BJ (cell line): ENCODE results near the gene NUP35. TPM values are rescaled to one million over a fixed set of nuclear protein-coding genes. Genes with fewer than 3 reads are reported as not detected.

Experiments used
- CTCF ChIA-PET: fragments of 350-600 bp; formaldehyde crosslinking; extraction: SDS; loops from one replicate; lab custom pipeline; 2021; ENCODE audit warnings: antibody characterized with exemption, inconsistent platforms; lab: Yijun Ruan, JAX
- POLR2A ChIA-PET: fragments of 300-600 bp; sonication (Branson Sonifier 250); formaldehyde crosslinking; extraction: SDS; loops from one replicate; lab custom pipeline; 2021; ENCODE audit warnings: antibody characterized with exemption; lab: Charles Lee
- DNase-seq: peaks from one replicate; pipeline ENCODE4 v3.0.0-alpha.2; 2011; ENCODE audit warnings: low read depth
- H3K27me3 ChIP-seq: 2 replicates; pipeline ENCODE4 v1.6.0; 2011; ENCODE audit warnings: low read length; ENCODE audit not compliant: control insufficient read depth, insufficient read depth
- H3K36me3 ChIP-seq: 2 replicates; pipeline ENCODE4 v1.5.1; 2011; ENCODE audit warnings: low read length; ENCODE audit not compliant: control insufficient read depth, insufficient read depth
- H3K4me3 ChIP-seq: 2 replicates; pipeline ENCODE4 v1.5.1; 2011; ENCODE audit warnings: low read depth, mild to moderate bottlenecking, control low read depth, low read length
- CTCF ChIP-seq: IDR thresholded peaks from 2 replicates; pipeline ENCODE4 v1.5.1; 2011; ENCODE audit warnings: low read depth, mild to moderate bottlenecking, control low read depth, inconsistent platforms, low read length, moderate library complexity; ENCODE audit not compliant: insufficient read depth
- polyA minus RNA-seq: library from RNA; depleted of rRNA, polyadenylated mRNA; stranded (reverse); fragments of >200 nt; gene quantifications from 2 replicates; pipeline ENCODE4 v1.2.3, GENCODE V29; 2011; rRNA and poly(A)+ RNA removed
- polyA plus RNA-seq: library from polyadenylated mRNA; depleted of rRNA; stranded (reverse); fragments of >200 nt; gene quantifications from 2 replicates; pipeline ENCODE4 v1.2.3, GENCODE V29; 2011; rRNA removed

Gene NUP35
- polyA plus RNA-seq (11.1 and 15.9 TPM in 2 replicates), polyA minus RNA-seq (5.5 and 8.1 TPM in 2 replicates)

- ChIA-PET POLR2A (no interaction called here), CTCF (no interaction called here)
- H3K36me3 ChIP-seq = no peaks in the 10 kb centered on the region; the same call in 1 of the 2 replicates
- no peak for TF ChIP-seq CTCF
- DNase-seq = peak; percentile 49
- peak within 1 kb of the TSS; percentile 66 for H3K4me3 ChIP-seq
- no peaks in the 10 kb centered on the region for H3K27me3 ChIP-seq
These were observed at the start of gene NUP35 for GRCh38 chr2:183124222-183124956. TSS of gene NUP35 (plus strand) at chr2:183124443. CDS start at chr2:183124458, 15 bp downstream.

GRCh38 chr2:183078163-183078463, 46.1 kb upstream of the NUP35 start:
- Histone ChIP-seq H3K4me3 (peak overlapping the region; percentile 52), H3K27me3 (no peaks in the 10 kb centered on the region; the same call in none of the 2 replicates), H3K36me3 (no peaks in the 10 kb centered on the region)
- DNase-seq = no peak
- no peak for TF ChIP-seq CTCF
- POLR2A ChIA-PET = no interaction called here
- CTCF ChIA-PET = no interaction called here

GRCh38 chr2:183078464-183079138, 45.6 kb upstream of the NUP35 start, which contains the start of gene DUSP19:
TSS of gene DUSP19 (plus strand) at chr2:183078747. CDS start at chr2:183078934, 187 bp downstream.
- CTCF ChIA-PET = interaction anchor here (0.7 to 1.4 kb wide), 4 partner anchors 8 to 13 kb away, joined by 3 to 4 read pairs (median 3); no protein-coding TSS in a partner anchor

GRCh38 chr2:183079139-183079775, 45.0 kb upstream of the NUP35 start:
- peak; percentile 7 for DNase-seq
- Histone ChIP-seq H3K27me3 (no peaks in the 10 kb centered on the region; the same call in none of the 2 replicates), H3K36me3 (no peaks in the 10 kb centered on the region), H3K4me3 (peak overlapping the region; percentile 52)
- ChIA-PET POLR2A (interaction anchor here (1.2 kb wide), 1 partner anchor 11 kb away, joined by 3 read pairs; no protein-coding TSS in a partner anchor), CTCF (interaction anchor here (1.2 to 1.4 kb wide), 3 partner anchors 9 to 13 kb away, joined by 3 to 4 read pairs (median 3); no protein-coding TSS in a partner anchor)
- no peak for TF ChIP-seq CTCF

More at GRCh38 chr2:183078464-183079138, 45.6 kb upstream of the NUP35 start, which contains the start of gene DUSP19:
- no peak for TF ChIP-seq CTCF
- POLR2A ChIA-PET = interaction anchor here (1.2 kb wide), 1 partner anchor 10 kb away, joined by 3 read pairs; no protein-coding TSS in a partner anchor
- peak within 1 kb of the TSS; percentile 52 for H3K4me3 ChIP-seq
- DNase-seq = peak; percentile 73
- no peaks in the 10 kb centered on the region for H3K36me3 ChIP-seq
- no peaks in the 10 kb centered on the region; the same call in none of the 2 replicates for H3K27me3 ChIP-seq
